Head of caudate nucleus (tissue), 42 donors: ENCODE data around the gene DDX4.
"Not testable (repeated sequence)": the region's sequence is repeated elsewhere in the genome, so short reads cannot be mapped to it uniquely, and the experiment has no call there.

ENCODE experiments used
- DNase-seq, 42 donors: peaks; one replicate each; pipeline versions ENCODE4 v3.0.0 to v3.0.0-alpha.2; 2020 to 2021; ENCODE audit warnings: mixed read lengths in 7 of 42
- intact Hi-C: fragments of 100-400 bp; cut with DNase I; formaldehyde crosslinking; loops from one replicate; pipeline ENCODE4 v1.15.0; 2022

Gene DDX4

GRCh38 chr5:55737793-55738192 lies at the start of gene DDX4:
DDX4 (plus strand) TSS chr5:55738061; CDS start chr5:55738964, 903 bp downstream.
- intact Hi-C loops: no loop called here

DNA sequence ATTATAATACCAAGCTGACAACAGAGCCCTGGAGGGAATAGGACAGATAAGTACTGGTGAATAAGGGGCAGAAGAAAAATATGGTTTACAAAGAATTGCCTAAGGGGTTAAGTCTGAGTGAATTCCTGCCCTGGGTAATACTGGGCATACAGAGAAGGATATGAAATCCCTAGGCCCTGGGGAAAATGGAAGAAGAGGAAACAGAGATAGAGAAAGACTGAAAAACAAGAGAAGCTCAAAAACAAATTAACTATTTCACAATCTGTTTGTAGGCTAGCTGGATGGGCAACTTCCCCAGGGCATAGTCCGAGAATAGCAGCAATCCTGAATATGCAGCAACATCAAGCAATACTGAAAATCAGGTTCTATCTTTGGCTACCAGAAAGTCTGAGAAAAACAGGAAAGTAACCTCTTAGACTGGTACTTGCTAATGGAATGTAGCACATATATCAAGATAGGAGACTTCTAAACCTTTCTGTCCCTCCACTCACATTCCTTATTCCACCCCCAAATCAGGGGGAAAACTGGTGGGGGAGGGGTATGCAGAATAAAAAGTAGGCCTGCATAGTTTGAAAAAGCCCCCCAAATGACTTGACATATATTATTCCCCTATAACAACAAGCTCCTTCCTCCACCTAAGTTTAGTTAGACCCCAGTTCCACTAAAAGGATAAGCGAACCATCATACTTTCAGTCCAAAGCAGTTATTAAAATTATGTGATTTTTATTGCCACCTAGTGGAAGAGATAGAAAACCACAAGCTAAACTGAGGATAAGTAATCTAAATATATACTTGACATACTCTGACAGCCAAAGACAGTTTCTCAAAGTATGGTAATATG lies 46.4 kb upstream of the DDX4 start:
- intact Hi-C loops: loop anchor here (5.0 to 10.0 kb wide), 2 partner anchors 359 to 517 kb away; partner anchors contain the start of gene CDC20B
- DNase-seq: no peak

More at GRCh38 chr5:55737793-55738192, at the start of gene DDX4:
- DNase-seq: no peak

DNA sequence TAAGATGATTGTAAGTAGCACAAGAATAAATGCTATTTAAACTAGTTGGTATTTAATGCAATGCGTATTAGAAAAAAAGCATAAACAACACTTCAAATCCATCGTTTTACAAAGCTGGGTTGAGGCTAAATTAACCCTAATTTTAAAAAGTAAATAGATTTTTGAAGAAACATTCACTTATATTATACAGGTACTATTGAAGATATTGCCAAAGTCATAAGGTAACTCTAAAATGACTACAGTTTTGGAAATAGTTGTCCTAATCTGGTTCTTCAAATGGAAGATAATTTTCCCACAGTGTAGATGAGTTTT lies 45.8 kb upstream of the DDX4 start:
- intact Hi-C loops: loop anchor here (5.0 to 10.0 kb wide), 2 partner anchors 360 to 517 kb away; partner anchors contain the start of gene CDC20B
- DNase-seq: no peak

- DNase-seq: no peak
- intact Hi-C loops: loop anchor here (5.0 to 10.0 kb wide), 2 partner anchors 360 to 518 kb away; partner anchors contain the start of gene CDC20B
Measured at GRCh38 chr5:55692509-55692908, 45.4 kb upstream of the DDX4 start.

DNA sequence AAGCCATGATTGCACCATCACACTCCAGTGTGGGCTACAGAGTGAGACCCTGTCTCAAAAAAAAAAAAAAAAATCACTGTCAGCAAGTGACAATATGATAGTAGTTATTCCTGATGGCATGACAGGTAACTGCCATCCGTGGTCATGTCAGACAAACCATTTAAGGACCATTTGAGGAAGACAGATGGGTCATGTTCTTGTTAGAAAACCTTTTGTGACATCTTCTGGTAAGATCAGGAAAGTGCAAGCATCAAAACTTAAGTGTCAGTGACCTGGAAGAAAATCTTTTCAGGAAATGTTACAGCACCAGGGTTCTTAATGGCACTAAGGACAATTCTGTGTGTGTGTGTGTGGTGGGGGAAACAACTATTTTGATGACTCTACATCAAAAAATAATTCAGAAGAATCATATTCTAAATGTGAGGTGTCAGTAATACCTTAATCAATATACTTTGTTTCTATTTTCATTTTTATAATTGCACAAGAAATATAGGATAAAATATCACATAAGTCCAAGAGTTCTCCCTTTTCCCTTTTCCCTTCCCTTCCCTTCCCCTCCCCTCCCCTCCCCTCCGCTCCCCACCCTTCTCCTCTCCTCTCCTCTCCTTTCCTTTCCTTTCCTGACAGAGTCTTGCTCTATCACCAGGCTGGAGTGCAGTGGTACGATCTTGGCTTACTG lies 43.6 kb upstream of the DDX4 start:
- intact Hi-C loops: loop anchor here (5.0 to 10.0 kb wide), 2 partner anchors 362 to 519 kb away; partner anchors contain the start of gene CDC20B
- DNase-seq: no peak

- not testable (repeated sequence) for DNase-seq
- intact Hi-C loops: loop anchor here (10.0 kb wide), 1 partner anchor 522 kb away; the partner anchor contains the start of gene CDC20B
Measured at GRCh38 chr5:55696704-55697103, 41.2 kb upstream of the DDX4 start.

GRCh38 chr5:55699041-55699688 lies 38.7 kb upstream of the DDX4 start:
- intact Hi-C loops: loop anchor here (10.0 kb wide), 1 partner anchor 524 kb away; the partner anchor contains the start of gene CDC20B
- no peak for DNase-seq

DNA sequence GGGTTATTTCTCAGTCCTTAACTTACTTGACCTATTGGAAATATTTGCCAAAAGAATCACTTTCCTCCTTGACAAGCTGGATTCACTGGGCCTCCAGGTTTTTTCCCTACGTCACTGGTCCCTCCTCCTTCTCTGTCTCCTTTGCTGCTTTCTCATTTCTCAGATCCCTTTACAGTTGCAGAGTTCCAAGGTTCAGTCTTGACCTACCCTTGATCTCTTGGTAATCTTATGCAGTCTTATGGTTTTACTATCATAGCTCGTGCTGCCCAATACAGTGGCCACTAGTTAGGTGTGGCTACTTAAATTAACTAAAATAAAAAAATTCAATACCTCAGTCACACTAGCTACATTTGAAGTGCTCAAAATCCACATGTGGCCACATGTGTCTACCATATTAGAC lies 37.1 kb upstream of the DDX4 start:
- intact Hi-C loops: no loop called here
- no peak for DNase-seq

DNA sequence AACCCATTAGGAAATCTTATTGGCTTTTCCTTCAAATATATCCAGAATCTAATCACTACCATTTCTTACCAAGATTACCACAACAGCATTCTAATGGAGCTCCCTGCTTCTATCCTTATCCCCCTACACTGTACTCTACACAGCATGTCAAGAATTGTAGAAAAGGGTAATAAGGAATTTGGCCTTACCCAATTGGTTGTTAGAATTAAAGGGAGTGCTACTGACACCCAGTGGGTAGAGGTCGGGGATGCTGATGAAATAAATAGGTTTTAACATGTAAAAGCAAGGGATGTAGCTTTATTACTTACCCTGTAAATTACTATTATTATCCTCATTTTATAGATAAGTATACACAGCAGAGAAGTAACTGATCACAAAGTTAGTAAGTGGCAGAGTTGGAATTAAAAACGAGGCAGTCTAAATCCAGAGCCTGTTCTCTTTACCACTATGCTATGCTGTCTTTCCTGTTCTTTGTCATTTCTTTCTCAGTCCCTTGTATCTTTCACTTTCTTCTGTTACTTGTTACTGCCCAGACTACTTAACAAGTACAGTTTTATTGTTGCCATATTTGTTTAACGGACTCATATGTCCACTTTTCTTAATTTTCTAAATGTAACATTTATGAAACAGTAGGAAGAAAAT lies 36.3 kb upstream of the DDX4 start:
- intact Hi-C loops: no loop called here
- no peak for DNase-seq

GRCh38 chr5:55702598-55703345 lies 35.1 kb upstream of the DDX4 start:
- intact Hi-C loops: no loop called here
- no peak for DNase-seq

DNA sequence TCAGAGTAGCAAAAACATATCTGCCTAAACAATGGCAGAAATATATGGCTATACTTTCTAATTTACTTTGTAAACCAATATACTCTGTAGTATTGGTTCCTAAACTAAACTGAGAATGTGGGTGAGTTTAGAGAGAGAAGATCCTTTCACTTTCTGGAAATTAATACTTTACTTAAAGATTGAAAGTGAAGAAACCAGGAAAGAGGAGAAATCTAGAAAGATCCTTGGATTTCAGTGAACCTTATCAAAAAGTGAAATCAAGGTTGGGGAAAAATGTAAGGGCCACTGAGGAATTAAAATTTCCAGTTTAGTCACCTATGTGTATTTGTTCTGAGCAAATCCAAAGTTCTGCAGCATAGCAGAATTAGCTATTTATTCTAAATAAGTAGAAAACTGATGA lies 31.6 kb upstream of the DDX4 start:
- no peak for DNase-seq
- intact Hi-C loops: no loop called here

- intact Hi-C loops: no loop called here
- DNase-seq: no peak
Measured at GRCh38 chr5:55708732-55709131, 29.1 kb upstream of the DDX4 start.

GRCh38 chr5:55711507-55712022 lies 26.3 kb upstream of the DDX4 start:
- intact Hi-C loops: no loop called here
- peak in 6 of 42 donors; percentile 1 to 6 (median 3) for DNase-seq

GRCh38 chr5:55712023-55712859 lies 25.6 kb upstream of the DDX4 start, which contains the start of gene SLC38A9:
SLC38A9 (minus strand) TSS chr5:55712324; CDS start chr5:55697958, 14,366 bp downstream.
- peak; percentile 94 to 98 (median 97) for DNase-seq
- intact Hi-C loops: no loop called here

DNA sequence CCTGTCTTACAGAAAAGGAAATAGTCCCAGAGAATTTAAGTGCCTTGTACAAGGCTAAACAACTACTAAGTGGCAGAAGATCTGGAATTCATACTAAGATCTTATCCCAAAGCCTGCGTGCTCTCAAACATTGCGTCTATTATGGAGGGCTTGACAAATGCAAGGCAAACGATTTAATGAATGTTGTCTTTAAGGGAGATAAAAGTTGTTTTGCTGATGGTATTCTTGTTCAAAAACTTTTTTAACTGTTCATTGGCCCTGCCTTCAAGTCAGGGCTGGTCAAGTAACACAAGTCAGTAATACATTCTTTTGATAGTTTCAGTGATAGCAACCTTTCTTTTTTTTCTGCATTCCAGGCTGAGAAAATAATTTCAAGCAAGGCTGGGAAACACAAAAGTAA lies 24.0 kb upstream of the DDX4 start:
- DNase-seq: no peak
- intact Hi-C loops: no loop called here

- intact Hi-C loops: no loop called here
- no peak for DNase-seq
Measured at GRCh38 chr5:55714339-55714738, 23.5 kb upstream of the DDX4 start.

DNA sequence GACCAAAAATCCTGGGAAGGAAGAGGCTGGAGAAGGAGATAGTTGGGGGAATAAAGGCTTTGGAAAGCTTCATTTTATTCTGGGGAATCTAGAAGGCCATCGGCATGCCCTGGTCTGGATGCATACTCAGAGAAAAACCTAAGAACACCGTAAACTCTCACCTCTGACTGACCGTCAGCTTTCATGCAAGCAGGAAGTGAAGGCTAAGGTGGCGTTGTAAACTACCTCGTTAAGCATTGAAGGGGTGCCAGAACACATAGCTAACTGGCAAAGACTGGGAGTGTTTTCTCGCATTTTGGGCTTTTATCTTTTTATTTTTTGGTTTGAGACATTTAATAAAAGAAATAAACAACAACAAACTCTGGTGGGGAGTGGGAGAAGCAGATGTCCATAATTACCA lies 23.1 kb upstream of the DDX4 start:
- no peak for DNase-seq
- intact Hi-C loops: no loop called here
